H1 (cell line): Measurements from ENCODE around the gene DDX5. TPM values are rescaled to one million over a fixed set of nuclear protein-coding genes. Genes with fewer than 3 reads are reported as not detected.
A peak's percentile ranks its signal among the peaks of the same experiment; 100 is the strongest.

Experiments
- CTCF ChIA-PET: fragments of 300-600 bp; sonication (Branson Sonifier 250); formaldehyde crosslinking; loops from one replicate; lab custom pipeline; 2021; ENCODE audit not compliant: partially characterized antibody; lab: Charles Lee
- POLR2A ChIA-PET: fragments of 300-600 bp; sonication (Branson Sonifier 250); formaldehyde crosslinking; loops from one replicate; lab custom pipeline; 2021; ENCODE audit warnings: inconsistent platforms; ENCODE audit not compliant: partially characterized antibody; lab: Charles Lee
- DNase-seq, 2 experiments: peaks; one replicate each; pipeline versions ENCODE4 v3.0.0 to v3.0.0-alpha.2; 2010 to 2022; ENCODE audit warnings: low spot score in 2 of 2, low read depth in 1 of 2, mixed read lengths in 1 of 2
- FAIRE-seq: peaks from 2 replicates; lab custom pipeline; 2011; peaks lifted over from hg19 to GRCh38; lab: Jason Lieb, UNC
- H2AFZ ChIP-seq: 2 replicates; pipeline ENCODE4 v1.8.1; 2012; ENCODE audit warnings: low read length, inconsistent platforms
- H2AK5ac ChIP-seq: 2 replicates; pipeline ENCODE4 v1.6.1; 2013; ENCODE audit warnings: low read depth, low read length
- H2BK120ac ChIP-seq: replicated peaks from 2 replicates; pipeline ENCODE3; 2013; ENCODE audit warnings: low read depth, low read length, inconsistent platforms
- H2BK12ac ChIP-seq: 2 replicates; pipeline ENCODE4 v1.6.1; 2013; ENCODE audit warnings: low read depth, low read length
- H2BK15ac ChIP-seq: 2 replicates; pipeline ENCODE4 v1.6.1; 2013; ENCODE audit warnings: low read length
- H2BK20ac ChIP-seq: 2 replicates; pipeline ENCODE4 v1.6.1; 2013; ENCODE audit warnings: low read length
- H2BK5ac ChIP-seq: 2 replicates; pipeline ENCODE4 v1.6.1; 2013; ENCODE audit warnings: low read depth, low read length
- H3K14ac ChIP-seq: 2 replicates; pipeline ENCODE4 v1.6.1; 2013; ENCODE audit warnings: inconsistent platforms; ENCODE audit not compliant: insufficient read length
- H3K18ac ChIP-seq: 2 replicates; pipeline ENCODE4 v1.6.1; 2013; ENCODE audit warnings: low read length; ENCODE audit errors: extremely low read depth
- H3K23ac ChIP-seq: 2 replicates; pipeline ENCODE4 v1.6.1; 2013; ENCODE audit warnings: inconsistent platforms; ENCODE audit not compliant: insufficient read length
- H3K23me2 ChIP-seq: 2 replicates; pipeline ENCODE4 v1.6.1; 2013; ENCODE audit warnings: low read depth, low read length
- H3K27ac ChIP-seq: 2 replicates; pipeline ENCODE4 v1.6.1; 2011; ENCODE audit warnings: low read depth, low read length, inconsistent platforms
- H3K27me3 ChIP-seq, 4 experiments: replicated peaks in 1 of 4; 1 replicate in 1 of 4; 2 replicates in 3 of 4; pipeline versions ENCODE4 v1.6.1 to v1.8.1; 2011 to 2013; ENCODE audit warnings: low read length in 3 of 4, mild to moderate bottlenecking in 3 of 4, inconsistent platforms in 2 of 4, mixed read lengths in 2 of 4, moderate library complexity in 1 of 4; ENCODE audit not compliant: control insufficient read depth in 3 of 4, insufficient read depth in 3 of 4; ENCODE audit errors: extremely low read depth in 1 of 4
- H3K36me3 ChIP-seq, 4 experiments: 2 replicates each; pipeline versions ENCODE4 v1.6.1 to v1.8.1; 2011 to 2013; ENCODE audit warnings: mild to moderate bottlenecking in 4 of 4, low read length in 3 of 4, moderate library complexity in 2 of 4, control low read depth in 1 of 4, inconsistent platforms in 1 of 4; ENCODE audit not compliant: insufficient read depth in 4 of 4, control insufficient read depth in 2 of 4
- H3K4ac ChIP-seq: replicated peaks from 2 replicates; pipeline ENCODE3; 2013; ENCODE audit warnings: low read length, low read depth, mixed read lengths, inconsistent platforms; ENCODE audit not compliant: insufficient read length
- H3K4me1 ChIP-seq, 4 experiments: replicated peaks in 1 of 4; 1 replicate in 1 of 4; 2 replicates in 3 of 4; pipeline versions ENCODE4 v1.6.1 to v1.8.1; 2011 to 2013; ENCODE audit warnings: low read length in 3 of 4, inconsistent platforms in 2 of 4, mixed read lengths in 1 of 4; ENCODE audit not compliant: insufficient read depth in 4 of 4, control insufficient read depth in 3 of 4
- H3K4me2 ChIP-seq, 2 experiments: 2 replicates each; pipeline versions ENCODE4 v1.6.1 to v1.8.1; 2011 to 2013; ENCODE audit warnings: low read depth in 2 of 2, low read length in 2 of 2, control low read depth in 1 of 2, inconsistent platforms in 1 of 2, mild to moderate bottlenecking in 1 of 2; ENCODE audit not compliant: insufficient read depth in 1 of 2
- H3K4me3 ChIP-seq, 4 experiments: fragments of 200-600, 300-600 bp in 1 of 4; sonication (generic), shearing (Covaris generic), sonication (Bioruptor Twin) in 1 of 4; 2 replicates each; pipeline versions ENCODE4 v1.5.1 to v1.8.1; 2011 to 2016; ENCODE audit warnings: low read length in 4 of 4, low read depth in 3 of 4, control low read depth in 2 of 4, inconsistent platforms in 2 of 4, mild to moderate bottlenecking in 2 of 4, mixed read lengths in 1 of 4, moderate library complexity in 1 of 4; ENCODE audit not compliant: insufficient read depth in 2 of 4; ENCODE audit errors: extremely low read depth in 1 of 4
- H3K56ac ChIP-seq: replicated peaks from 2 replicates; pipeline ENCODE3; 2013; ENCODE audit warnings: low read depth, mild to moderate bottlenecking, mixed read lengths, low read length, inconsistent platforms; ENCODE audit not compliant: insufficient read length
- H3K79me1 ChIP-seq: 2 replicates; pipeline ENCODE4 v1.6.1; 2013; ENCODE audit warnings: low read depth, low read length, control low read depth
- H3K79me2 ChIP-seq, 2 experiments: 2 replicates each; pipeline versions ENCODE4 v1.6.1 to v1.8.1; 2012 to 2013; ENCODE audit warnings: low read length in 2 of 2, mild to moderate bottlenecking in 2 of 2, inconsistent platforms in 1 of 2; ENCODE audit not compliant: insufficient read depth in 2 of 2, control insufficient read depth in 1 of 2
- H3K9ac ChIP-seq, 4 experiments: replicated peaks in 1 of 4; 1 replicate in 1 of 4; 2 replicates in 3 of 4; pipeline versions ENCODE4 v1.6.1 to v1.8.1; 2011 to 2013; ENCODE audit warnings: low read depth in 3 of 4, low read length in 3 of 4, control low read depth in 2 of 4, mild to moderate bottlenecking in 2 of 4, moderate library complexity in 2 of 4, inconsistent platforms in 1 of 4; ENCODE audit errors: extremely low read depth in 1 of 4
- H3K9me3 ChIP-seq, 2 experiments: 2 replicates each; pipeline versions ENCODE4 v1.6.1 to v1.8.1; 2012 to 2013; ENCODE audit warnings: mild to moderate bottlenecking in 2 of 2, moderate library complexity in 2 of 2, control low read depth in 1 of 2, inconsistent platforms in 1 of 2, low read depth in 1 of 2, low read length in 1 of 2, mixed read lengths in 1 of 2; ENCODE audit not compliant: insufficient read depth in 2 of 2
- H4K20me1 ChIP-seq, 2 experiments: replicated peaks in 1 of 2; 2 replicates each; pipeline versions ENCODE3 to v1.8.1; 2011 to 2013; ENCODE audit warnings: inconsistent platforms in 2 of 2, low read length in 2 of 2, mild to moderate bottlenecking in 1 of 2; ENCODE audit not compliant: insufficient read depth in 2 of 2, control insufficient read depth in 1 of 2
- H4K5ac ChIP-seq: 2 replicates; pipeline ENCODE4 v1.6.1; 2013; ENCODE audit warnings: low read length, low read depth, mixed read lengths, inconsistent platforms; ENCODE audit not compliant: insufficient read length
- H4K8ac ChIP-seq: 2 replicates; pipeline ENCODE4 v1.8.0; 2013; ENCODE audit warnings: mild to moderate bottlenecking, moderate library complexity, low read length, inconsistent platforms; ENCODE audit not compliant: insufficient read depth; ENCODE audit errors: extremely low read depth
- H4K91ac ChIP-seq: replicated peaks from 2 replicates; pipeline ENCODE3; 2013; ENCODE audit warnings: low read length, mixed read lengths, inconsistent platforms; ENCODE audit not compliant: insufficient read length
- ATF3 ChIP-seq: IDR thresholded peaks from 2 replicates; pipeline ENCODE4 v1.6.1; 2011; ENCODE audit warnings: low read depth, mild to moderate bottlenecking, low read length; ENCODE audit not compliant: insufficient read depth
- POLR2A ChIP-seq, 2 experiments: IDR thresholded peaks; 1 replicate in 1 of 2; 2 replicates in 1 of 2; pipeline ENCODE4 v1.6.1; 2011; ENCODE audit warnings: low read depth in 2 of 2, low read length in 2 of 2, mild to moderate bottlenecking in 2 of 2; ENCODE audit errors: control extremely low read depth in 1 of 2
- WGBS, 2 experiments: shearing (Covaris generic) in 1 of 2; methylation state at CpG; one replicate each; pipeline versions ENCODE4 v1.1.6 to v1.1.7; 2013 to 2015; ENCODE audit warnings: low lambda C conversion rate in 2 of 2, mixed read lengths in 2 of 2, inconsistent platforms in 1 of 2, low coverage in 1 of 2, missing lambda C conversion rate in 1 of 2; ENCODE audit not compliant: insufficient replicate concordance in 2 of 2, insufficient coverage in 1 of 2, insufficient read length in 1 of 2; ENCODE audit errors: extremely low coverage in 1 of 2, missing lambda C conversion rate in 1 of 2; 5-methylcytosine and 5-hydroxymethylcytosine counted together
- polyA plus RNA-seq, 7 experiments: library from polyadenylated mRNA; depleted of rRNA in 3 of 7; stranded (reverse) in 5 of 7; unstranded in 2 of 7; fragments of >200 nt in 5 of 7; fragments of 200-250 nt in 2 of 7; gene quantifications; 1 replicate in 5 of 7; 2 replicates in 1 of 7; 4 replicates in 1 of 7; pipeline versions ENCODE4 v1.2.1 to v1.2.3, GENCODE V29; 2011 to 2013; ENCODE audit warnings: missing spikeins in 2 of 7, mixed read lengths in 2 of 7
- total RNA-seq: library from RNA; stranded (reverse); fragmentation: NEBNext Ultra II Directional; extraction: Animal tissue kit (Norgen Biotek cat#: 25700); gene quantifications from 2 replicates; pipeline ENCODE4 v1.2.1, GENCODE V29; 2021

The DDX5 gene
- total and polyA plus RNA-seq, 2 of the 8 experiments (the other 6 are each of a cell fraction or from before 2014, with no cell fraction given) = 572 to 591 TPM

GRCh38 chr17:64515829-64516228, 9.7 kb upstream of the DDX5 start:
- no peak overlapping the region for H3K4ac ChIP-seq
- H3K36me3 ChIP-seq = peaks cover 9 to 93% (median 62%) of the 10 kb centered on the region in 4 experiments
- FAIRE-seq (no peak), DNase-seq (no peak)
- no peak overlapping the region for H4K8ac ChIP-seq
- H2AFZ ChIP-seq = no peak overlapping the region
- TF ChIP-seq ATF3 = no peak
- 0 out of 3 replicates have a peak, but pooled peaks of 1 of the 2 experiments have one; percentile 24 for TF ChIP-seq POLR2A (IDR thresholded peaks at IDR 0.05; ENCODE audit: control extremely low read depth in 1 of 2, low read depth in 2 of 2, low read length in 2 of 2)
- H3K23ac ChIP-seq = no peak overlapping the region
- H2AK5ac ChIP-seq = no peak overlapping the region
- peaks cover 0 to 24% of the 10 kb centered on the region in 2 experiments; a peak in 2 of 4 replicates for H3K79me2 ChIP-seq
- H3K56ac ChIP-seq = no peak overlapping the region
- no peak overlapping the region for H2BK20ac ChIP-seq
- H2BK120ac ChIP-seq = no peak overlapping the region
- H3K4me1 ChIP-seq = peaks cover 0 to under 1% (median 0%) of the 10 kb centered on the region in 4 experiments; a peak in 1 of 7 replicates
- CTCF ChIA-PET = interaction anchor here (0.8 to 1.3 kb wide), 3 partner anchors 18 to 134 kb away, joined by 3 to 4 read pairs (median 3); no protein-coding TSS in a partner anchor
- no peak overlapping the region for H3K9ac ChIP-seq
- H3K4me2 ChIP-seq = no peak overlapping the region
- H3K9me3 ChIP-seq = no peaks in the 10 kb centered on the region
- POLR2A ChIA-PET = interaction anchor here (0.8 to 3.2 kb wide), 5 partner anchors 9 to 62 kb away, joined by 3 to 37 read pairs (median 3); partner anchors contain the start of genes CEP95, DDX5 and POLG2
- H3K18ac ChIP-seq = no peak overlapping the region
- no peak overlapping the region for H2BK12ac ChIP-seq
- H3K23me2 ChIP-seq = no peaks in the 10 kb centered on the region
- H2BK5ac ChIP-seq = no peak overlapping the region
- H3K27me3 ChIP-seq = no peaks in the 10 kb centered on the region
- H3K4me3 ChIP-seq = no peak overlapping the region
- peaks cover 2% of the 10 kb centered on the region; the same call in 1 of the 2 replicates for H3K79me1 ChIP-seq
- no peak overlapping the region for H3K27ac ChIP-seq
- no peak overlapping the region for H4K91ac ChIP-seq
- no peak overlapping the region for H2BK15ac ChIP-seq
- H3K14ac ChIP-seq = no peak overlapping the region
- H4K20me1 ChIP-seq = peaks cover 4 to 7% of the 10 kb centered on the region in 2 experiments
- WGBS, 2 experiments = 100% methylated on average over 1 of the region's 1 CpG; no CpG with 5 or more reads in 1 of the 2 experiments
- no peak overlapping the region for H4K5ac ChIP-seq
